BJ (cell line): Measurements from ENCODE around the gene CNN2. TPM values are rescaled to one million over a fixed set of nuclear protein-coding genes. Genes with fewer than 3 reads are reported as not detected.

Source experiments
- CTCF ChIA-PET: fragments of 350-600 bp; formaldehyde crosslinking; extraction: SDS; loops from one replicate; lab custom pipeline; 2021; ENCODE audit warnings: antibody characterized with exemption, inconsistent platforms; lab: Yijun Ruan, JAX
- POLR2A ChIA-PET: fragments of 300-600 bp; sonication (Branson Sonifier 250); formaldehyde crosslinking; extraction: SDS; loops from one replicate; lab custom pipeline; 2021; ENCODE audit warnings: antibody characterized with exemption; lab: Charles Lee
- DNase-seq: peaks from one replicate; pipeline ENCODE4 v3.0.0-alpha.2; 2011; ENCODE audit warnings: low read depth
- H3K27me3 ChIP-seq: 2 replicates; pipeline ENCODE4 v1.6.0; 2011; ENCODE audit warnings: low read length; ENCODE audit not compliant: control insufficient read depth, insufficient read depth
- H3K36me3 ChIP-seq: 2 replicates; pipeline ENCODE4 v1.5.1; 2011; ENCODE audit warnings: low read length; ENCODE audit not compliant: control insufficient read depth, insufficient read depth
- H3K4me3 ChIP-seq: 2 replicates; pipeline ENCODE4 v1.5.1; 2011; ENCODE audit warnings: low read depth, mild to moderate bottlenecking, control low read depth, low read length
- polyA plus RNA-seq: library from polyadenylated mRNA; depleted of rRNA; stranded (reverse); fragments of >200 nt; gene quantifications from 2 replicates; pipeline ENCODE4 v1.2.3, GENCODE V29; 2011
- TF ChIP-seq, protein P1 (sequence below): IDR thresholded peaks from 2 replicates; pipeline ENCODE4 v1.5.1; 2011; ENCODE audit warnings: low read depth, mild to moderate bottlenecking, control low read depth, inconsistent platforms, low read length, moderate library complexity; ENCODE audit not compliant: insufficient read depth

CNN2 gene
- polyA plus RNA-seq, 1 experiment: 529 TPM

DNA sequence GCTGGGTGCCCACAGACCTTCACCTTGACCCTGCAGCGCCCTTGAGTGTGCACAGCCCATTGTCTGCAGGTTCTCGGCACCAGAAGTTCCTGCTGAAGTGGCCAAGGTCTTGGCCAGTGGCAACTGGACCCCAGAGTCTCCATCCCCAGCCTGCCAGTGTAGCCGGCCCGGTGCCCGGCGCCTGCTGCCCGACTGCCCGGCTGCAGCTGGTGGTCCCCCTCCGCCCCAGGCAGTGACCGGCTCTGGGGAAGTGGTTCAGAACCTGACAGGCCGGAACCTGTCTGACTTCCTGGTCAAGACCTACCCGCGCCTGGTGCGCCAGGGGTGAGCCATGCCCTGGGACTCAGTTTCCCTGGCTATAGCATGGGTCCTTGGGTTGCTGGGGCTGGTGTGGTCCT, 28.6 kb downstream of the CNN2 start:
- no peak overlapping the region for H3K4me3 ChIP-seq
- DNase-seq: no peak
- no peaks in the 10 kb centered on the region for H3K36me3 ChIP-seq
- TF ChIP-seq, protein P1, sequence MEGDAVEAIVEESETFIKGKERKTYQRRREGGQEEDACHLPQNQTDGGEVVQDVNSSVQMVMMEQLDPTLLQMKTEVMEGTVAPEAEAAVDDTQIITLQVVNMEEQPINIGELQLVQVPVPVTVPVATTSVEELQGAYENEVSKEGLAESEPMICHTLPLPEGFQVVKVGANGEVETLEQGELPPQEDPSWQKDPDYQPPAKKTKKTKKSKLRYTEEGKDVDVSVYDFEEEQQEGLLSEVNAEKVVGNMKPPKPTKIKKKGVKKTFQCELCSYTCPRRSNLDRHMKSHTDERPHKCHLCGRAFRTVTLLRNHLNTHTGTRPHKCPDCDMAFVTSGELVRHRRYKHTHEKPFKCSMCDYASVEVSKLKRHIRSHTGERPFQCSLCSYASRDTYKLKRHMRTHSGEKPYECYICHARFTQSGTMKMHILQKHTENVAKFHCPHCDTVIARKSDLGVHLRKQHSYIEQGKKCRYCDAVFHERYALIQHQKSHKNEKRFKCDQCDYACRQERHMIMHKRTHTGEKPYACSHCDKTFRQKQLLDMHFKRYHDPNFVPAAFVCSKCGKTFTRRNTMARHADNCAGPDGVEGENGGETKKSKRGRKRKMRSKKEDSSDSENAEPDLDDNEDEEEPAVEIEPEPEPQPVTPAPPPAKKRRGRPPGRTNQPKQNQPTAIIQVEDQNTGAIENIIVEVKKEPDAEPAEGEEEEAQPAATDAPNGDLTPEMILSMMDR: no peak
- ChIA-PET CTCF (no interaction called here), POLR2A (no interaction called here)
- no peaks in the 10 kb centered on the region for H3K27me3 ChIP-seq

DNA sequence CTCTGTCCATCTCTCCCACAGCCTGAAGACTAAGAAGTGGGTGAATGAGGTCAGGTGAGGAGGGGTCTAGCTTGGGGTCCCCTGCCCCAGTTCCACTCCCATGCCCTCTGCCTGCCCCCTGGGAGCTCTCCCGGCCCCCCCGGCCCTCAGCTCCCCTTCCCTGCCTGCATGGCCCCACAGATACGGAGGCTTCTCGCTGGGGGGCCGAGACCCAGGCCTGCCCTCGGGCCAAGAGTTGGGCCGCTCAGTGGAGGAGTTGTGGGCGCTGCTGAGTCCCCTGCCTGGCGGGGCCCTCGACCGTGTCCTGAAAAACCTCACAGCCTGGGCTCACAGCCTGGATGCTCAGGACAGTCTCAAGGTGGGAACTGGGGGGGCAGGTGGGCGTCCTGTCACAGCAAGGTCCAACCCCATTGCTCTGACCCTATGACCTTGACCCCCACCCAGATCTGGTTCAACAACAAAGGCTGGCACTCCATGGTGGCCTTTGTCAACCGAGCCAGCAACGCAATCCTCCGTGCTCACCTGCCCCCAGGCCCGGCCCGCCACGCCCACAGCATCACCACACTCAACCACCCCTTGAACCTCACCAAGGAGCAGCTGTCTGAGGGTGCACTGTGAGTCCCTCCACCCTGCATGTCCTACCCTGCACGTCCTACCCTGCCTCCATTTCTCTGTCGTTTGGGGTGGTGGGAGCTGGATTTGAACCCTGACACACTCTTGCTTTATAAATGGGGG, 29.6 kb downstream of the CNN2 start:
- Histone ChIP-seq H3K27me3 (no peaks in the 10 kb centered on the region), H3K36me3 (no peaks in the 10 kb centered on the region), H3K4me3 (no peak overlapping the region)
- ChIA-PET POLR2A (no interaction called here), CTCF (no interaction called here)
- DNase-seq: no peak
- TF ChIP-seq, protein P1: no peak

DNA sequence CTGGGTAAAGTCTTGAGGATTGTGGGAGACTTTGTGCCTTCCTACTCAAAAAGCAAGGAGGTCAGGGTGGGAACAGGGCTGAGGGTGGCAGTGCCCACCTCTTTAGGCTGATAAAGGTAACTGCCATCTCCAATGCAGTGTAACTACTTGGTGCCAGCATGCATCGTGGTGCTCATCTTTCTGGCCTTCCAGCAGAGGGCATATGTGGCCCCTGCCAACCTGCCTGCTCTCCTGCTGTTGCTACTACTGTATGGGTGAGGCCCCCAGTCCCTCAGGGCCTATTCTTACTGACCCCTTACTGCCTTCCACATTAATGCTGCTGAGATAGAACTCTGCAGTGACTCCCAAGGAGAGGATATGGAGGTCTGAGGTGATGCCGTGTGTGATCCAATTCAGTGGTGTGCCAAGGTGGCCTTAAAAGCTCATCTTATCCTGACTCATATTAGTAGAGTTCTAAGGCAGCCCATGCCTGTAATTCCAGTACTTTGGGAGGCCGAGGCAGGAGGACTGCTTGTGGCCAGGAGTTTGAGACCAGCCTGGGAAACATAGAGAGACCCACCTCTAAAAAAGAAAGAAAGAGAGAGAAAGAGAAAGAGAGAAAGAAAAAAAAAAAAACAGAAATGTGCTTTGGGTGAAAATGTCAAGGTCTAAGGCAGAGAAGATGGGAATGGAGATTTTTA, 30.9 kb downstream of the CNN2 start:
- TF ChIP-seq, protein P1: no peak
- no peak for DNase-seq
- CTCF ChIA-PET: no interaction called here
- H3K27me3 ChIP-seq: no peaks in the 10 kb centered on the region
- no peak overlapping the region for H3K4me3 ChIP-seq
- POLR2A ChIA-PET: no interaction called here
- no peaks in the 10 kb centered on the region for H3K36me3 ChIP-seq

DNA sequence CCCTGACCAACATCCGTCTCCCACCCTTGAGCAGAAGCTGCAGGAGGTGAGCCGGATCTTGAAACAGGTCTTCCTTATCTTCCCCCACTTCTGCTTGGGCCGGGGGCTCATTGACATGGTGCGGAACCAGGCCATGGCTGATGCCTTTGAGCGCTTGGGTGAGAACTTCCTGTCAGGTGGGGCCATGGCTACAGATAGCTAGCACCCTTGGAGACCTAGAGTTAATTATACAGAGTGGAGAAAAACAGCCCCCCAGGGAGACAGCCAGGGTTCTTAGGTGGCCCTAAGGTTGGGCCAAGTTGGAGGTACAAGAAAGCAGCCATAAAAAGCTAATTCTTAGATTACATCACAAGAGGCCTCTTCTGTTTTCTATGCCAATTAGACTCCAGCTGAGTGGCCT, 31.7 kb downstream of the CNN2 start:
- CTCF ChIA-PET: no interaction called here

GRCh38 chr19:1060689-1061088, 34.3 kb downstream of the CNN2 start:
- TF ChIP-seq, protein P1: no peak
- ChIA-PET POLR2A (no interaction called here), CTCF (no interaction called here)
- no peak for DNase-seq
- Histone ChIP-seq H3K27me3 (no peaks in the 10 kb centered on the region), H3K4me3 (no peak overlapping the region), H3K36me3 (no peaks in the 10 kb centered on the region)

More for the DNA sequence above, 31.7 kb downstream of the CNN2 start:
- Histone ChIP-seq H3K27me3 (no peaks in the 10 kb centered on the region), H3K4me3 (no peak overlapping the region), H3K36me3 (no peaks in the 10 kb centered on the region)
- no peak for DNase-seq
- TF ChIP-seq, protein P1: no peak
- POLR2A ChIA-PET: no interaction called here
